Measurements from ENCODE around the gene ANO10.

ANO10 gene

DNA sequence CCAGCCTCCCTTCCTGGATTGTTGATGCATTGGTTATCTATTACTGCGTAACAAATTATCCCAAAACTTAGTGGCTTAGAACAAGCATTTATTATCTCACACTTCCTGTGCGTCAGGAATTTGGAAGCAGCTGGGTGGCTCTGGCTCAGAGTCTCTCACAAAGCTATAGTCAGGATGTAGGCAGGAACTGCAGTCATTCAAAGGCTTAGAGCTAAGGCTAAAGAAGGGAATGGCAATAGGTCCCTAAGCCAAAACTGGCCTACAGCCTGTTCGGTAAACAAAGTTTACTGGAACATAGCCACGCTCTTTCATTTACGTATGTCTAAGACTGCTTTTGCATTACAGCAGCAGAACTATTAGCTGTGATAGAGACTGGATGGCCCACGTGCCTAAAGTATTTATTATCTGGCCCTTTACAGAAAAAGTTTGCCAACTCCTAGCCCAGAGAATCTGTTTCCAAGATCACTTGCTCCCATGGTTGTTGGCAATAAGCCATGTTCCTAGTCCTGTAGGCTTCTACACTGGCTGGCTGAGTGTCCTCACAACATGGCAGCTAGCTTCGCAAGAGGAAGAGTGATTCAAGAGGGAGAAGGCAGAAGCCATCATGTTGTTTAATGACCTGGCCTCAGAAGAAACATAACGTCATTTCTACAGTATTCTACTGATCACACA is 203.1 kb downstream of the ANO10 start:
- H3K4me3 ChIP-seq (ENCODE audit: low read depth, low read length) = no peak overlapping the region
- no peaks in the 10 kb centered on the region for H3K9me3 ChIP-seq (ENCODE audit: control insufficient read depth, insufficient read depth, low read depth, low read length)
- POLR2A ChIA-PET = no interaction called here
- CTCF ChIA-PET = no interaction called here
- no peaks in the 10 kb centered on the region for H3K36me3 ChIP-seq (ENCODE audit: control insufficient read depth in 2 of 2, insufficient read depth in 1 of 2, low read length in 2 of 2)
- TF ChIP-seq OVOL3 (tag by site-specific recombination; IDR thresholded peaks at IDR 0.05) = no peak
- TF ChIP-seq, protein P1, sequence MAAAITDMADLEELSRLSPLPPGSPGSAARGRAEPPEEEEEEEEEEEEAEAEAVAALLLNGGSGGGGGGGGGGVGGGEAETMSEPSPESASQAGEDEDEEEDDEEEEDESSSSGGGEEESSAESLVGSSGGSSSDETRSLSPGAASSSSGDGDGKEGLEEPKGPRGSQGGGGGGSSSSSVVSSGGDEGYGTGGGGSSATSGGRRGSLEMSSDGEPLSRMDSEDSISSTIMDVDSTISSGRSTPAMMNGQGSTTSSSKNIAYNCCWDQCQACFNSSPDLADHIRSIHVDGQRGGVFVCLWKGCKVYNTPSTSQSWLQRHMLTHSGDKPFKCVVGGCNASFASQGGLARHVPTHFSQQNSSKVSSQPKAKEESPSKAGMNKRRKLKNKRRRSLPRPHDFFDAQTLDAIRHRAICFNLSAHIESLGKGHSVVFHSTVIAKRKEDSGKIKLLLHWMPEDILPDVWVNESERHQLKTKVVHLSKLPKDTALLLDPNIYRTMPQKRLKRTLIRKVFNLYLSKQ (tag by site-specific recombination; IDR thresholded peaks at IDR 0.05; ENCODE audit: borderline replicate concordance) = no peak
- H3K4me1 ChIP-seq (ENCODE audit: control insufficient read depth, insufficient read depth, low read length) = no peaks in the 10 kb centered on the region
- H3K27ac ChIP-seq (ENCODE audit: extremely low read depth, low read depth, low read length) = no peak overlapping the region

DNA sequence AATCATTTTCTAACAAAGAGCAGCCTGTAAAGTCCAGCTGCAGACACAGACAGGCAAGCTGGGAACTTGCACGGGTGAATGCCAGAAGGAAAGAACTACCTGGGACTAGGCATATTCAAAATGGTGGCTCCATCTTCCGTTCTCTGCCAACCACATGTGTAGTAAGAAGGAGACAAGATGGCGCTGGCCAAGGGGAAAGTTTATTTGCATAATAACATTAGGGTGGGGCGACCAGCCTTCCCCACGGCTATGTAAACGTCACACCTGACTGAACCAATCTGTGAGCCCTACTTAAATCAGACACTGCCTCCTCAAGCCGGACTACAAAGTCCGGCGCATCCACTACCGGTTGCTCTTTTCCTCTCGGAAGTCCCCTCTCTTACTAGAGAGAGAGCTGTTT is 204.7 kb downstream of the ANO10 start:
- ChIA-PET POLR2A (no interaction called here), CTCF (no interaction called here)
- Histone ChIP-seq H3K27ac (ENCODE audit: extremely low read depth, low read depth, low read length) (no peak overlapping the region), H3K9me3 (ENCODE audit: control insufficient read depth, insufficient read depth, low read depth, low read length) (no peaks in the 10 kb centered on the region), H3K4me1 (ENCODE audit: control insufficient read depth, insufficient read depth, low read length) (no peaks in the 10 kb centered on the region), H3K36me3 (ENCODE audit: control insufficient read depth in 2 of 2, insufficient read depth in 1 of 2, low read length in 2 of 2) (no peaks in the 10 kb centered on the region; a peak in 1 of 3 replicates), H3K4me3 (ENCODE audit: low read depth, low read length) (no peak overlapping the region)
- no peak for TF ChIP-seq ZNF324 (tag by site-specific recombination; IDR thresholded peaks at IDR 0.05)
- TF ChIP-seq, protein P2, sequence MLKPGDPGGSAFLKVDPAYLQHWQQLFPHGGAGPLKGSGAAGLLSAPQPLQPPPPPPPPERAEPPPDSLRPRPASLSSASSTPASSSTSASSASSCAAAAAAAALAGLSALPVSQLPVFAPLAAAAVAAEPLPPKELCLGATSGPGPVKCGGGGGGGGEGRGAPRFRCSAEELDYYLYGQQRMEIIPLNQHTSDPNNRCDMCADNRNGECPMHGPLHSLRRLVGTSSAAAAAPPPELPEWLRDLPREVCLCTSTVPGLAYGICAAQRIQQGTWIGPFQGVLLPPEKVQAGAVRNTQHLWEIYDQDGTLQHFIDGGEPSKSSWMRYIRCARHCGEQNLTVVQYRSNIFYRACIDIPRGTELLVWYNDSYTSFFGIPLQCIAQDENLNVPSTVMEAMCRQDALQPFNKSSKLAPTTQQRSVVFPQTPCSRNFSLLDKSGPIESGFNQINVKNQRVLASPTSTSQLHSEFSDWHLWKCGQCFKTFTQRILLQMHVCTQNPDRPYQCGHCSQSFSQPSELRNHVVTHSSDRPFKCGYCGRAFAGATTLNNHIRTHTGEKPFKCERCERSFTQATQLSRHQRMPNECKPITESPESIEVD (tag by site-specific recombination; IDR thresholded peaks at IDR 0.05) = no peak
- TF ChIP-seq SP7 (tag by site-specific recombination; IDR thresholded peaks at IDR 0.05) = no peak
- TF ChIP-seq ZNF184 (tag by site-specific recombination; IDR thresholded peaks at IDR 0.05) = no peak
- TF ChIP-seq, protein P3, sequence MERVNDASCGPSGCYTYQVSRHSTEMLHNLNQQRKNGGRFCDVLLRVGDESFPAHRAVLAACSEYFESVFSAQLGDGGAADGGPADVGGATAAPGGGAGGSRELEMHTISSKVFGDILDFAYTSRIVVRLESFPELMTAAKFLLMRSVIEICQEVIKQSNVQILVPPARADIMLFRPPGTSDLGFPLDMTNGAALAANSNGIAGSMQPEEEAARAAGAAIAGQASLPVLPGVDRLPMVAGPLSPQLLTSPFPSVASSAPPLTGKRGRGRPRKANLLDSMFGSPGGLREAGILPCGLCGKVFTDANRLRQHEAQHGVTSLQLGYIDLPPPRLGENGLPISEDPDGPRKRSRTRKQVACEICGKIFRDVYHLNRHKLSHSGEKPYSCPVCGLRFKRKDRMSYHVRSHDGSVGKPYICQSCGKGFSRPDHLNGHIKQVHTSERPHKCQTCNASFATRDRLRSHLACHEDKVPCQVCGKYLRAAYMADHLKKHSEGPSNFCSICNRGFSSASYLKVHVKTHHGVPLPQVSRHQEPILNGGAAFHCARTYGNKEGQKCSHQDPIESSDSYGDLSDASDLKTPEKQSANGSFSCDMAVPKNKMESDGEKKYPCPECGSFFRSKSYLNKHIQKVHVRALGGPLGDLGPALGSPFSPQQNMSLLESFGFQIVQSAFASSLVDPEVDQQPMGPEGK (tag by site-specific recombination; IDR thresholded peaks at IDR 0.05) = no peak
- no peak for TF ChIP-seq ZNF302 (tag by site-specific recombination; IDR thresholded peaks at IDR 0.05; ENCODE audit: low read depth)
- no peak for TF ChIP-seq ZFP3 (tag by site-specific recombination; IDR thresholded peaks at IDR 0.05; ENCODE audit: low read depth)
- no peak for TF ChIP-seq ZNF133 (tag by site-specific recombination; IDR thresholded peaks at IDR 0.05)
- no peak for TF ChIP-seq ZNF214 (tag by site-specific recombination; IDR thresholded peaks at IDR 0.05; ENCODE audit: borderline replicate concordance)
- TF ChIP-seq, protein P4, sequence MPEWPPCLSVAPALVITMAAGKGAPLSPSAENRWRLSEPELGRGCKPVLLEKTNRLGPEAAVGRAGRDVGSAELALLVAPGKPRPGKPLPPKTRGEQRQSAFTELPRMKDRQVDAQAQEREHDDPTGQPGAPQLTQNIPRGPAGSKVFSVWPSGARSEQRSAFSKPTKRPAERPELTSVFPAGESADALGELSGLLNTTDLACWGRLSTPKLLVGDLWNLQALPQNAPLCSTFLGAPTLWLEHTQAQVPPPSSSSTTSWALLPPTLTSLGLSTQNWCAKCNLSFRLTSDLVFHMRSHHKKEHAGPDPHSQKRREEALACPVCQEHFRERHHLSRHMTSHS (tag by site-specific recombination; IDR thresholded peaks at IDR 0.05) = no peak
- no peak for TF ChIP-seq ZNF707 (tag by site-specific recombination; IDR thresholded peaks at IDR 0.05)
- TF ChIP-seq ZBTB7A (tag by site-specific recombination; IDR thresholded peaks at IDR 0.05; ENCODE audit: low read depth) = no peak
- TF ChIP-seq ZNF830 (tag by site-specific recombination; IDR thresholded peaks at IDR 0.05; ENCODE audit: low read depth) = no peak
- TF ChIP-seq, protein P5, sequence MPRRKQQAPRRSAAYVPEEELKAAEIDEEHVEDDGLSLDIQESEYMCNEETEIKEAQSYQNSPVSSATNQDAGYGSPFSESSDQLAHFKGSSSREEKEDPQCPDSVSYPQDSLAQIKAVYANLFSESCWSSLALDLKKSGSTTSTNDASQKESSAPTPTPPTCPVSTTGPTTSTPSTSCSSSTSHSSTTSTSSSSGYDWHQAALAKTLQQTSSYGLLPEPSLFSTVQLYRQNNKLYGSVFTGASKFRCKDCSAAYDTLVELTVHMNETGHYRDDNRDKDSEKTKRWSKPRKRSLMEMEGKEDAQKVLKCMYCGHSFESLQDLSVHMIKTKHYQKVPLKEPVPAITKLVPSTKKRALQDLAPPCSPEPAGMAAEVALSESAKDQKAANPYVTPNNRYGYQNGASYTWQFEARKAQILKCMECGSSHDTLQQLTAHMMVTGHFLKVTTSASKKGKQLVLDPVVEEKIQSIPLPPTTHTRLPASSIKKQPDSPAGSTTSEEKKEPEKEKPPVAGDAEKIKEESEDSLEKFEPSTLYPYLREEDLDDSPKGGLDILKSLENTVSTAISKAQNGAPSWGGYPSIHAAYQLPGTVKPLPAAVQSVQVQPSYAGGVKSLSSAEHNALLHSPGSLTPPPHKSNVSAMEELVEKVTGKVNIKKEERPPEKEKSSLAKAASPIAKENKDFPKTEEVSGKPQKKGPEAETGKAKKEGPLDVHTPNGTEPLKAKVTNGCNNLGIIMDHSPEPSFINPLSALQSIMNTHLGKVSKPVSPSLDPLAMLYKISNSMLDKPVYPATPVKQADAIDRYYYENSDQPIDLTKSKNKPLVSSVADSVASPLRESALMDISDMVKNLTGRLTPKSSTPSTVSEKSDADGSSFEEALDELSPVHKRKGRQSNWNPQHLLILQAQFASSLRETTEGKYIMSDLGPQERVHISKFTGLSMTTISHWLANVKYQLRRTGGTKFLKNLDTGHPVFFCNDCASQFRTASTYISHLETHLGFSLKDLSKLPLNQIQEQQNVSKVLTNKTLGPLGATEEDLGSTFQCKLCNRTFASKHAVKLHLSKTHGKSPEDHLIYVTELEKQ (tag by site-specific recombination; IDR thresholded peaks at IDR 0.05; ENCODE audit: borderline replicate concordance) = no peak
- TF ChIP-seq ZNF341 (tag by site-specific recombination; IDR thresholded peaks at IDR 0.05; ENCODE audit: low read depth) = no peak
- TF ChIP-seq ZNF514 (tag by site-specific recombination; IDR thresholded peaks at IDR 0.05) = no peak
- no peak for TF ChIP-seq KLF10 (tag by site-specific recombination; IDR thresholded peaks at IDR 0.05)
- no peak for TF ChIP-seq IKZF3 (tag by site-specific recombination; IDR thresholded peaks at IDR 0.05)
- no peak for TF ChIP-seq ZNF266 (tag by site-specific recombination; IDR thresholded peaks at IDR 0.05; ENCODE audit: low read depth)
- TF ChIP-seq ZFHX2 (tag by site-specific recombination; conservative IDR thresholded peaks at IDR 0.05) = no peak
